Progenitor cell of endocrine pancreas (in vitro differentiated cells): ENCODE data around the gene FCHSD2. TPM values are rescaled to one million over a fixed set of nuclear protein-coding genes. Genes with fewer than 3 reads are reported as not detected.

ENCODE experiments used
- DNase-seq: peaks from one replicate; pipeline ENCODE4 v3.0.0; 2021; ENCODE audit warnings: low spot score; ENCODE audit not compliant: unreplicated experiment
- H3K27ac Mint-ChIP-seq: 2 replicates; pipeline ENCODE4 v1.8.0; 2021; ENCODE audit warnings: mild to moderate bottlenecking, moderate library complexity, mixed read lengths
- H3K27me3 Mint-ChIP-seq: 2 replicates; pipeline ENCODE4 v1.8.0; 2021; ENCODE audit warnings: mixed read lengths
- H3K36me3 Mint-ChIP-seq: 2 replicates; pipeline ENCODE4 v1.8.0; 2022; ENCODE audit warnings: mixed read lengths; ENCODE audit not compliant: insufficient read depth
- H3K4me1 Mint-ChIP-seq: 2 replicates; pipeline ENCODE4 v1.8.0; 2021; ENCODE audit warnings: low read depth, mixed read lengths
- H3K4me3 Mint-ChIP-seq: 2 replicates; pipeline ENCODE4 v1.8.0; 2021; ENCODE audit warnings: low read depth, mild to moderate bottlenecking, moderate library complexity, mixed read lengths
- H3K9me3 Mint-ChIP-seq: 2 replicates; pipeline ENCODE4 v1.8.0; 2021; ENCODE audit warnings: low read depth, mixed read lengths
- total RNA-seq: library from RNA; stranded (reverse); gene quantifications from 2 replicates; pipeline ENCODE4 v1.2.1, GENCODE V29; 2021
- TF ChIP-seq, protein P1 (sequence below): fragments of 200-600 bp; sonication (generic); IDR thresholded peaks from one replicate; pipeline ENCODE4 v1.5.0; 2021; ENCODE audit warnings: antibody characterized with exemption, mild to moderate bottlenecking; ENCODE audit not compliant: unreplicated experiment

FCHSD2 gene
- total RNA-seq, 1 donor from 2014 or later, result 35.4 TPM

DNA sequence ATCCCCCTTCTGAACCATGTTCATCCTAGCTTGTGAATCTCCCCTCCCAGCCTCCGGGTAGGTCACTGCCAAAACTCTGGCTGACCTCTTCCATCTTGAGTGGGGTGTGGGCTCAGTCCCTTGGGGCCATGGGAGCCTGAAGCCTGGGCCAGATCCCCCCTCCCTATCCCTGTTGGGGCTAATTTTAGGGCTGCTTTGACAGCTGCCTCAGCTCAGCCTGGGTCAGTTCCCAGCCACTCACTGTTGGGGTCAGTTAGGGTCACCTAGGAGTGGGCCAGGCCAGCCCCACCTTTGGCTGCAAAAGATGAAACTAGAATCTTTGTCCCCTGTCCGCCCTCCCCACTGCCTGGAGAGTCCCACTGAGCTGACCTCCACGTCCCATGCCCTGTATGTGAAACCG, 46.2 kb upstream of the FCHSD2 start:
- no peak for DNase-seq
- no peak overlapping the region for H3K27ac Mint-ChIP-seq
- H3K4me1 Mint-ChIP-seq, result peaks cover 5% of the 10 kb centered on the region
- H3K4me3 Mint-ChIP-seq, result no peak overlapping the region
- no peaks in the 10 kb centered on the region for H3K36me3 Mint-ChIP-seq
- H3K27me3 Mint-ChIP-seq, result peaks cover 33% of the 10 kb centered on the region
- TF ChIP-seq, protein P1, sequence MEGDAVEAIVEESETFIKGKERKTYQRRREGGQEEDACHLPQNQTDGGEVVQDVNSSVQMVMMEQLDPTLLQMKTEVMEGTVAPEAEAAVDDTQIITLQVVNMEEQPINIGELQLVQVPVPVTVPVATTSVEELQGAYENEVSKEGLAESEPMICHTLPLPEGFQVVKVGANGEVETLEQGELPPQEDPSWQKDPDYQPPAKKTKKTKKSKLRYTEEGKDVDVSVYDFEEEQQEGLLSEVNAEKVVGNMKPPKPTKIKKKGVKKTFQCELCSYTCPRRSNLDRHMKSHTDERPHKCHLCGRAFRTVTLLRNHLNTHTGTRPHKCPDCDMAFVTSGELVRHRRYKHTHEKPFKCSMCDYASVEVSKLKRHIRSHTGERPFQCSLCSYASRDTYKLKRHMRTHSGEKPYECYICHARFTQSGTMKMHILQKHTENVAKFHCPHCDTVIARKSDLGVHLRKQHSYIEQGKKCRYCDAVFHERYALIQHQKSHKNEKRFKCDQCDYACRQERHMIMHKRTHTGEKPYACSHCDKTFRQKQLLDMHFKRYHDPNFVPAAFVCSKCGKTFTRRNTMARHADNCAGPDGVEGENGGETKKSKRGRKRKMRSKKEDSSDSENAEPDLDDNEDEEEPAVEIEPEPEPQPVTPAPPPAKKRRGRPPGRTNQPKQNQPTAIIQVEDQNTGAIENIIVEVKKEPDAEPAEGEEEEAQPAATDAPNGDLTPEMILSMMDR, result no peak
- H3K9me3 Mint-ChIP-seq, result no peaks in the 10 kb centered on the region

DNA sequence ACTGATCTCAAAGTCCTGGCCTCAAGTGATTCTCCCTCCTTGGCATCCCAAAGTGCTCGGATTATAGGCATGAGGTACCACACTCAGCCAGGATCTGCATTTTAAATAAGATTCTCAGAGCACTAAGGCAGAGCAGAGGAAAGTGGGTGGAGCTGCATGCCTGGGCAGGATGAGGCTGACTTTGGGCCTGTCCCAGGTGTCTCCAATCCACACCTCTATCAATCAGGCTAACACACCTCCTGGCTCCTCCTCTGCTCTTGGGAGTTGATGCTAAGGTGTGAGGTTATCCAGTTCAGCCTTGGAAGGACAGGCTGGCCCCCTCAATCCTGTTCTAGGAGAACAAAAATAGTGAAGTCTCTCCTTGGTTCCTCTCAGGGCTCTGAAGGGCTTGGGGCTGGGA, 45.7 kb upstream of the FCHSD2 start:
- Mint-ChIP-seq H3K27ac (no peak overlapping the region), H3K36me3 (no peaks in the 10 kb centered on the region), H3K4me1 (peaks cover 5% of the 10 kb centered on the region), H3K9me3 (no peaks in the 10 kb centered on the region), H3K4me3 (no peak overlapping the region), H3K27me3 (peaks cover 33% of the 10 kb centered on the region)
- TF ChIP-seq, protein P1, result no peak
- DNase-seq, result no peak

DNA sequence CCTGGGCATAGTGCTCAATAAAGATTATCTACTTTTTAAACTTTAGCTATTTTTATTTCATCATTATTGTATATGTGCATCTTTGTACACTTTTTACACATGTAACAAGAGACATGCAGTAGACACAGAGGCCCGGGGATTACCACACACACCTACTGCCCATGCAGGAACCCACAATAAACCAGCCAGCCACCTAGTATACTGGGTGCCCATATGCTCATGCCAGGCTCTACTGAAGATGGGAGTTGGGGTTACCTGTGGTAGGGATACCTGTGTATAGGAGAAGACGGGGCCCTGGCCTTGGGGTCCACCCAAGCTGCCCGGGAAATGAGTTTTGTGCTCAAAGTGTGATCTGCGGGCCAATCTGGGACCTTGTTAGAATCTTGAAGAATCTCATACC, 44.8 kb upstream of the FCHSD2 start:
- DNase-seq, result no peak
- Mint-ChIP-seq H3K9me3 (peaks cover 2% of the 10 kb centered on the region), H3K4me1 (peaks cover 5% of the 10 kb centered on the region), H3K27me3 (peaks cover 31% of the 10 kb centered on the region), H3K4me3 (no peak overlapping the region), H3K36me3 (no peaks in the 10 kb centered on the region), H3K27ac (no peak overlapping the region)
- TF ChIP-seq, protein P1, result no peak

DNA sequence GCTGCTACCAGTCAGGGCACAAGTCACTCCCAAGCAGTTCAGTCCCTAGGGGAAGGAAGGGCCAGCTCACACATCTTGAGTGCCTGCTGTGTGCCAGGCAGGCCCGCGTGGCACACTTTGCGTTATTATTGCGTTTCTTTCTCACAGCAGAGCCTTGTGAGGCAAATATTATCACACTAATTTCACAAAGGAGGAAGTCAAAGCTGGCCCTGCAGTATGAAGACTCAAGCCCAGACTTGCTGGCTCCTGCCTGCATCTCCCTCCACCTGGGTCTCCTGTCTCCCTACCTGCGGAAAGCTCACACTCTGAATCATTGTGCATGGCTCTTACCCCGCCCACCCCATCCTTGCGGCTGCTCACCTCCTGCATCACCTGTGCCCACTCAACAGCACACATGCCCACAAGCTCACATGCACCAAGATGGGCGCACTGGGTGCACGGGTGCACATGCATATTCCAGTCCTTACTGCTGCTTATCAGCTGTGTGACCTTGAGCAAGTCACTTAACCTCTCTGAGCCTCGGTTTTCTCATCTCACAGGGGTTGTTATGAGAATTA, 44.3 kb upstream of the FCHSD2 start:
- H3K4me1 Mint-ChIP-seq, result peaks cover 5% of the 10 kb centered on the region
- TF ChIP-seq, protein P1, result no peak
- H3K27ac Mint-ChIP-seq, result no peak overlapping the region
- no peak for DNase-seq
- H3K27me3 Mint-ChIP-seq, result peaks cover 29% of the 10 kb centered on the region
- no peaks in the 10 kb centered on the region for H3K36me3 Mint-ChIP-seq
- H3K9me3 Mint-ChIP-seq, result peaks cover 5% of the 10 kb centered on the region
- H3K4me3 Mint-ChIP-seq, result no peak overlapping the region

DNA sequence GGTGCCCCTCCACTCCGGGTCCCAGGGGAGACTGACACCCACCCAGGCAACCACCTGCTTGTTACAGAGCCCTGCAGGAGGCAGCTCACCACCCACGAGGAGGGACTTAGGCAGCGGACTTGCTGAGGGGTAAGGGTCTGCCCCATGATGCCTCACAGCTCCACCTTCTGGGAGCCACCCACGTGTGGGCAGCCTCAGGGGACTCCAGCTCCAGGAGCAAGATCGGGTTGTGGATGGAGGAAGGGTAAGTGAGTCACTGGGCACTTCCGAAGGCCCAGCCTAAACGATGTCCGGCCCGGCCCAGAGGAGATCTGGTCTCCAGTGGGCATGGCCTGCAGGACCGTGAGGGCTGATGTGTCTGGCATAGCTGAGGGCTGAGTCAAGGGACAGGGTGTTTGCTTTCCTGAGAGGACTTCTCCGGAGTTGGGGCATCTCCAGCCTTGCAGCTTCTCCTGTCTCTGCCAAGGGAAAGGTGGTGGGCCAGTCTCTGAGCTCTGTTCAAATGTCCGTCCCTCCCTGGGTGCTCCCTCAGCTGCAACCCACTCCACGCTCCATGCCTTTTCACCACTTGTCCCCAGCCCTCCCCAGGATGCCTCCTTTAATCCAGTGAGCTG, 43.7 kb upstream of the FCHSD2 start:
- Mint-ChIP-seq H3K4me3 (no peak overlapping the region), H3K27ac (no peak overlapping the region)
- TF ChIP-seq, protein P1, result no peak

More for the DNA sequence above, 43.7 kb upstream of the FCHSD2 start:
- no peak for DNase-seq
- peaks cover 25% of the 10 kb centered on the region for H3K27me3 Mint-ChIP-seq
- H3K4me1 Mint-ChIP-seq, result peaks cover 5% of the 10 kb centered on the region
- peaks cover 5% of the 10 kb centered on the region for H3K9me3 Mint-ChIP-seq
- no peaks in the 10 kb centered on the region for H3K36me3 Mint-ChIP-seq
